PC-9 (cell line): ENCODE measurements around the gene SLC10A2. TPM values are rescaled to one million over a fixed set of nuclear protein-coding genes. Genes with fewer than 3 reads are reported as not detected.

Source experiments
- BruUV-seq: library from RNA; stranded (reverse); fragments of 400-500 nt; replicated peaks from 2 replicates; lab custom pipeline; 2021; lab: Mats Ljungman, UMichigan
- CTCF ChIA-PET: fragments of 300-600 bp; sonication (Branson Sonifier 250); formaldehyde crosslinking; loops from one replicate; lab custom pipeline; 2022; ENCODE audit warnings: antibody characterized with exemption; lab: Charles Lee
- POLR2A ChIA-PET: fragments of 300-600 bp; sonication (Branson Sonifier 250); formaldehyde crosslinking; loops from one replicate; lab custom pipeline; 2022; ENCODE audit warnings: antibody characterized with exemption; ENCODE audit not compliant: unreplicated experiment; lab: Charles Lee
- DNase-seq, 2 experiments: peaks; one replicate each; pipeline versions ENCODE4 v3.0.0 to v3.0.0-alpha.2; 2015 to 2022; ENCODE audit warnings: mixed read lengths in 1 of 2
- H2AFZ ChIP-seq: fragments of 200-600 bp; sonication (generic); 2 replicates; pipeline ENCODE4 v1.8.1; 2017; ENCODE audit warnings: antibody characterized with exemption
- H3F3A ChIP-seq: fragments of 200-600 bp; sonication (generic); 2 replicates; pipeline ENCODE4 v1.8.1; 2017; ENCODE audit warnings: antibody characterized with exemption, mild to moderate bottlenecking, low read depth; ENCODE audit not compliant: insufficient read depth
- H3K27ac ChIP-seq: fragments of 200-600 bp; sonication (generic); 2 replicates; pipeline ENCODE4 v1.6.1; 2016; ENCODE audit warnings: mixed run types
- H3K27me3 ChIP-seq: fragments of 200-600 bp; sonication (generic); 2 replicates; pipeline ENCODE4 v1.6.1; 2016; ENCODE audit warnings: low read depth, mixed run types; ENCODE audit not compliant: insufficient read depth
- H3K36me3 ChIP-seq: fragments of 200-600 bp; sonication (generic); 2 replicates; pipeline ENCODE4 v1.6.1; 2016; ENCODE audit warnings: low read depth, mixed run types
- H3K4me1 ChIP-seq: fragments of 200-600 bp; sonication (generic); replicated peaks from 2 replicates; pipeline ENCODE4 v1.6.1; 2016; ENCODE audit warnings: mixed run types; ENCODE audit not compliant: insufficient read depth
- H3K4me2 ChIP-seq: fragments of 200-600 bp; sonication (generic); 2 replicates; pipeline ENCODE4 v1.6.1; 2017; ENCODE audit warnings: mixed run types
- H3K4me3 ChIP-seq: fragments of 200-600 bp; sonication (generic); 2 replicates; pipeline ENCODE4 v1.6.1; 2016; ENCODE audit warnings: mixed run types
- H3K79me2 ChIP-seq: fragments of 200-600 bp; sonication (generic); 2 replicates; pipeline ENCODE4 v1.6.1; 2017; ENCODE audit warnings: low read depth, mixed run types
- H3K9me2 ChIP-seq: fragments of 200-600 bp; sonication (generic); 2 replicates; pipeline ENCODE4 v1.8.1; 2017; ENCODE audit warnings: mild to moderate bottlenecking; ENCODE audit not compliant: insufficient read depth
- H3K9me3 ChIP-seq: fragments of 200-600 bp; sonication (generic); 2 replicates; pipeline ENCODE4 v1.8.1; 2016; ENCODE audit warnings: low read depth; ENCODE audit not compliant: insufficient read depth
- H4K20me1 ChIP-seq: fragments of 200-600 bp; sonication (generic); 2 replicates; pipeline ENCODE4 v1.8.1; 2017; ENCODE audit not compliant: insufficient read depth
- CTCF ChIP-seq: fragments of 200-600 bp; sonication (generic); conservative IDR thresholded peaks from 2 replicates; pipeline ENCODE4 v1.6.1; 2017; ENCODE audit warnings: mixed run types, antibody characterized with exemption, mild to moderate bottlenecking, moderate library complexity
- EZH2 ChIP-seq: fragments of 200-600 bp; sonication (generic); IDR thresholded peaks from 2 replicates; pipeline ENCODE4 v1.8.0; 2017; ENCODE audit warnings: antibody characterized with exemption, low read depth
- intact Hi-C: fragments of 100-400 bp; cut with micrococcal nuclease; formaldehyde crosslinking; loops from one replicate; pipeline ENCODE4 v1.10.0; 2022; ENCODE audit not compliant: unreplicated experiment
- total RNA-seq: library from RNA; stranded (reverse); gene quantifications from 2 replicates; pipeline ENCODE4 v1.2.3, GENCODE V29; 2021

The SLC10A2 gene
- total RNA-seq, 1 experiment from 2014 or later = not detected

DNA sequence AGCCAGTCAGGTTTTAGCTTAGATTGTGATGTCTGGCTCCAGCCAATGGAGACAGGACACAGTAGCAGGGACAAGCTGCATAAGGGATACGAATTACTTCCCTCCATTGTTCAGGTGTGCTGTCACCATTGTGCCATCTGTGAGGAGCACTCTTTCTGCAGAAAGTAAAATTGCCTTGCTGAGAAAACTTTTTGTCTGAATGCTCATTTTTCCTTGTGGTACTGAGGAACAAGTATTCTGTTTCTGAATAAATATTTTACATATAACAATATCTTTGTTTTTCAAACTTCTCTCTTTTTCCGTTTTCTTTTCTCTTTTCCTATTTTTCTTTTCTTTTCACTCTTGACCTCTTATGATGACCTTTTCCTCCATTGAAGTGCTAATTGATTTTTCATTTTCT, 10.2 kb downstream of the SLC10A2 start:
- Histone ChIP-seq H3F3A (no peaks in the 10 kb centered on the region), H3K9me2 (no peaks in the 10 kb centered on the region), H3K4me1 (no peaks in the 10 kb centered on the region), H2AFZ (no peak overlapping the region), H3K27me3 (no peaks in the 10 kb centered on the region), H3K27ac (no peak overlapping the region), H3K4me3 (no peak overlapping the region), H3K9me3 (peaks cover 5% of the 10 kb centered on the region; the same call in 1 of the 2 replicates), H3K4me2 (no peak overlapping the region), H3K79me2 (no peaks in the 10 kb centered on the region), H4K20me1 (no peaks in the 10 kb centered on the region), H3K36me3 (no peaks in the 10 kb centered on the region)
- POLR2A ChIA-PET = no interaction called here
- no peak for DNase-seq
- CTCF ChIA-PET = no interaction called here
- TF ChIP-seq EZH2 (no peak), CTCF (no peak)
- no TSS peak for BruUV-seq
- intact Hi-C loops = no loop called here

- CTCF ChIA-PET = no interaction called here
- no peaks in the 10 kb centered on the region for H3F3A ChIP-seq
- POLR2A ChIA-PET = no interaction called here
- no peaks in the 10 kb centered on the region for H3K79me2 ChIP-seq
- no peak overlapping the region for H3K27ac ChIP-seq
- H3K36me3 ChIP-seq = no peaks in the 10 kb centered on the region
- TF ChIP-seq CTCF = no peak
- no peak for TF ChIP-seq EZH2
- H3K9me3 ChIP-seq = peaks cover 5% of the 10 kb centered on the region; the same call in 1 of the 2 replicates
- no peak overlapping the region for H3K4me3 ChIP-seq
- H3K4me2 ChIP-seq = no peak overlapping the region
- DNase-seq = no peak
- no peaks in the 10 kb centered on the region for H3K4me1 ChIP-seq
- no peak overlapping the region for H2AFZ ChIP-seq
- intact Hi-C loops = no loop called here
- H3K9me2 ChIP-seq = no peaks in the 10 kb centered on the region
- no TSS peak for BruUV-seq
- no peaks in the 10 kb centered on the region for H4K20me1 ChIP-seq
- H3K27me3 ChIP-seq = no peaks in the 10 kb centered on the region
Observed at GRCh38 chr13:103055166-103055565, 11.1 kb downstream of the SLC10A2 start.

- no peak overlapping the region for H3K4me2 ChIP-seq
- no peaks in the 10 kb centered on the region for H3K4me1 ChIP-seq
- ChIA-PET CTCF (no interaction called here), POLR2A (no interaction called here)
- no peaks in the 10 kb centered on the region for H3K36me3 ChIP-seq
- no peak for DNase-seq
- no peaks in the 10 kb centered on the region for H3K27me3 ChIP-seq
- H3K9me2 ChIP-seq = no peaks in the 10 kb centered on the region
- H4K20me1 ChIP-seq = no peaks in the 10 kb centered on the region
- H3F3A ChIP-seq = no peaks in the 10 kb centered on the region; the same call in 1 of the 2 replicates
- BruUV-seq = no TSS peak
- TF ChIP-seq CTCF (no peak), EZH2 (no peak)
- H3K27ac ChIP-seq = no peak overlapping the region
- intact Hi-C loops = no loop called here
- H3K4me3 ChIP-seq = no peak overlapping the region
- peak overlapping the region; percentile 34; the same call in 1 of the 2 replicates for H2AFZ ChIP-seq
- H3K79me2 ChIP-seq = no peaks in the 10 kb centered on the region
- no peaks in the 10 kb centered on the region for H3K9me3 ChIP-seq
Observed at GRCh38 chr13:103046676-103047075, 19.5 kb downstream of the SLC10A2 start.
